ENCODE results near the gene STK25. TPM values are rescaled to one million over a fixed set of nuclear protein-coding genes. Genes with fewer than 3 reads are reported as not detected.

Gene STK25
- total RNA-seq, 1 donor from 2014 or later, result 218 TPM

DNA sequence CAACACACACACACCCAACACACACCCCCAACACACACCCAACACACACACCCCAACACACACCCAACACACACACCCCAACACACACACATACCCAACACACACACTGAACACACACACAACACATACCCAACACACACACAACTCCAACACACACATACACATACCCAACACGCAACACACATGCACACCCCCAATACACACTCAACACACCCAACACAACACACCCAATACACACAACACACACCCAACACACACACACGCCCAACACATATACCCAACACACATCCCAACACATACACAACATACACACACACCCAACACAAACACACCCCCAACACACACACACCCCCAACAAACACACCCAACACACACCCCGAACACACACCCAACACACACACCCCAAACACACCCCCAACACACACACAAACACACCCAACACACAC is 8.2 kb upstream of the STK25 start:
- DNase-seq (ENCODE audit: low read depth), result no peak
- H3K27me3 ChIP-seq (ENCODE audit: control insufficient read depth, insufficient read depth, low read length), result no peaks in the 10 kb centered on the region
- no peaks in the 10 kb centered on the region for H3K36me3 ChIP-seq (ENCODE audit: control insufficient read depth, insufficient read depth, low read length)
- FAIRE-seq, result peak; percentile 96
- no peak overlapping the region for H3K4me3 ChIP-seq (ENCODE audit: low read depth, low read length)
- no peak for TF ChIP-seq CTCF (IDR thresholded peaks at IDR 0.05; ENCODE audit: insufficient read depth, low read length, severe bottlenecking)

GRCh38 chr2:241514986-241515737 is 6.8 kb upstream of the STK25 start:
- Histone ChIP-seq H3K36me3 (ENCODE audit: control insufficient read depth, insufficient read depth, low read length) (no peaks in the 10 kb centered on the region), H3K4me3 (ENCODE audit: low read depth, low read length) (no peak overlapping the region), H3K27me3 (ENCODE audit: control insufficient read depth, insufficient read depth, low read length) (no peaks in the 10 kb centered on the region)
- TF ChIP-seq CTCF (IDR thresholded peaks at IDR 0.05; ENCODE audit: insufficient read depth, low read length, severe bottlenecking), result no peak
- FAIRE-seq (no peak), DNase-seq (ENCODE audit: low read depth) (no peak)

- no peak for FAIRE-seq
- H3K27me3 ChIP-seq (ENCODE audit: control insufficient read depth, insufficient read depth, low read length), result no peaks in the 10 kb centered on the region
- no peaks in the 10 kb centered on the region for H3K36me3 ChIP-seq (ENCODE audit: control insufficient read depth, insufficient read depth, low read length)
- H3K4me3 ChIP-seq (ENCODE audit: low read depth, low read length), result no peak overlapping the region
- DNase-seq (ENCODE audit: low read depth), result no peak
- TF ChIP-seq CTCF (IDR thresholded peaks at IDR 0.05; ENCODE audit: insufficient read depth, low read length, severe bottlenecking), result no peak
Measured at GRCh38 chr2:241514553-241514952, 6.2 kb upstream of the STK25 start.

DNA sequence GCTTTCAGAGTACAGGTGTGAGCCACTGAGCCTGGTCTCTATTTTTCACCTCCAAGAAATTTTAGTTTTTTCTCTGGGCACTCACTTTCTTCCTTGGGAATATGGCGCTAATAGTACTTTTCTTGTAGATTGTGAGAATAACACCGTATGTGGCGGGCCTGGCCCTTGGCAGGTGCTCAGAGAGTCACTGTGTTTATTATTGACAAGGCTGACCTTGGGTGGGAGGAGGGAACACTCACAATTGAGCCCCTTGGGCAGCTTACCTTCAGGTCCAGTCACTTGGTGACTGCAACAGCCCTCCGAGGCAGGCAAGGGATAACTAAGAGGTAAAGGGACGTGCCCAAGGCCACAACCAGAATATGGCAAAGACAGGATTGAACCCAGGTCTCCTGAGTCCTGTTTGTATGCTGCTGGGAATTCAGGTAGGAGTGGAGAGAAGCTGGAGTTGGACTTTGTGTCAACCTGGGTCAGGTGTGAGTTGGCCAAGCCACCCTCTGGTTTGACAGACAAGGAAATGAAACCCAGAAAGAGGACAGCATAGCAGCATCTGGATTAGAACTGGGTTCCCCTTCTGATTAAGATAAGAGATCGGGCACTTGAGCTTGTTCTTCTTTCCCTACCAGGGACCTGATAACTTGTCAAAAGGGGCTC is 2.8 kb upstream of the STK25 start:
- no peak for TF ChIP-seq CTCF (IDR thresholded peaks at IDR 0.05; ENCODE audit: insufficient read depth, low read length, severe bottlenecking)
- no peak overlapping the region for H3K4me3 ChIP-seq (ENCODE audit: low read depth, low read length)
- H3K36me3 ChIP-seq (ENCODE audit: control insufficient read depth, insufficient read depth, low read length), result no peaks in the 10 kb centered on the region

GRCh38 chr2:241509155-241509784 is 886 bp upstream of the STK25 start:
- Histone ChIP-seq H3K36me3 (ENCODE audit: control insufficient read depth, insufficient read depth, low read length) (peaks cover 3% of the 10 kb centered on the region), H3K27me3 (ENCODE audit: control insufficient read depth, insufficient read depth, low read length) (no peaks in the 10 kb centered on the region), H3K4me3 (ENCODE audit: low read depth, low read length) (peak overlapping the region; percentile 78)
- FAIRE-seq (no peak), DNase-seq (ENCODE audit: low read depth) (no peak)
- no peak for TF ChIP-seq CTCF (IDR thresholded peaks at IDR 0.05; ENCODE audit: insufficient read depth, low read length, severe bottlenecking)

More for the DNA sequence above, 2.8 kb upstream of the STK25 start:
- FAIRE-seq, result no peak
- H3K27me3 ChIP-seq (ENCODE audit: control insufficient read depth, insufficient read depth, low read length), result no peaks in the 10 kb centered on the region
- DNase-seq (ENCODE audit: low read depth), result no peak
